Thoracic aorta endothelial cell (primary cell): ENCODE measurements around the gene HOATZ. TPM values are rescaled to one million over a fixed set of nuclear protein-coding genes. Genes with fewer than 3 reads are reported as not detected.

Experiments
- small RNA-seq: library from RNA; depleted of rRNA; stranded (forward); fragments of <200 nt; gene quantifications from one replicate; pipeline ENCODE3, GENCODE V24; 2012
- total RNA-seq: library from RNA; depleted of rRNA; stranded (reverse); fragments of >200 nt; gene quantifications from 2 replicates; pipeline ENCODE4 v1.2.3, GENCODE V29; 2012

Gene HOATZ
- total RNA-seq, result not detected in 2 replicates

GRCh38 chr11:111514216-111515031 is at the start of gene HOATZ:
TSS of gene HOATZ (plus strand) at chr11:111514778. CDS start at chr11:111514785, 7 bp downstream.

GRCh38 chr11:111512296-111513239 is 2.0 kb upstream of the HOATZ start, which contains the start of gene BTG4:
TSS of gene BTG4 (minus strand) at chr11:111512386. CDS start at chr11:111498776, 13,610 bp downstream.

DNA sequence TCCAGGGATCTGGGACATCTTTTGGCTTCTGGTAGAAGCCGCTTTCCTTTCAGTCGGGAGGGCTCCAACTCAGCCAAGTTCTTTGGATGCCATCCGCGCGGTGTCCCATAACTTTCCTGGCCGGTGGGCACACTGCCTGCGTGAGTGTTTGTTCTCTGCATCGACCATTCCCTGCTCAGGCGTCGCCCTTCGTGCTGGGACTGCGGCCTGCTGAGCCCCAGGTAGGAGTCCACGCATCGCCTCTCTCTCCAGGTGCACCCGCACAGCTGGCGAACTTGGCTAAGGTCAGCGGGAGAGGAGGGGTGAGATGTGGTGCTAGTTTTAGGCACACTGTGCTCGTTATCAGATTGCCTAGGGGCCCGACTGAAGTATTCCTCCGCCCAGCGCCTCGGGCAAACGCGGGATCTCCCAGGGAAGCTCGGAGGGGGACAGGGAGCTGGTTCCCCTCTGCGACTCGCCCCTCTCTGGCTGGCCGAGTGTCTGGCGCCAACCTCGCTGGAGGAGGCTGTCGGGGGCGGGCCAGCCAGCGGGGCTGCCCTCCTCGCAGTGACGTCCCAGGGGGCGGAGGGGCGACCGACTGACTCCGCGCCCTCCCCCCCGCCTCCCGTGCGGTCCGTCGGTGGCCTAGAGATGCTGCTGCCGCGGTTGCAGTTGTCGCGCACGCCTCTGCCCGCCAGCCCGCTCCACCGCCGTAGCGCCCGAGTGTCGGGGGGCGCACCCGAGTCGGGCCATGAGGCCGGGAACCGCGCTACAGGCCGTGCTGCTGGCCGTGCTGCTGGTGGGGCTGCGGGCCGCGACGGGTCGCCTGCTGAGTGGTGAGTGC is 25.7 kb downstream of the HOATZ start, which contains the start of gene LAYN:
LAYN (plus strand) TSS at position 607 of the 823 bp plus-strand sequence; CDS start at position 731, 124 bp downstream.

Small RNAs within 50 kb of the gene (small RNA-seq; reads per million reads assigned to genes)
- gene MIR34B, result 3.4 reads per million, percentile 69 among the genes with 10 or more reads in this experiment
- 1.6 reads per million, percentile 40 among the genes with 10 or more reads in this experiment for gene MIR34C

Other genes starting within 250 kb of the HOATZ start
- not detected in 2 replicates for gene POU2AF3, start 216.2 kb upstream of the HOATZ start, total RNA-seq
- gene POU2AF1, start 135.5 kb upstream of the HOATZ start, total RNA-seq, result not detected in 2 replicates
- gene BTG4, start 2.4 kb upstream of the HOATZ start, total RNA-seq, result not detected in 2 replicates
- gene LAYN, start 25.9 kb downstream of the HOATZ start, total RNA-seq, result 2.5 and 6.5 TPM in 2 replicates
- gene SIK2, start 87.7 kb downstream of the HOATZ start, total RNA-seq, result 9.0 and 10.4 TPM in 2 replicates